ENCODE results near the gene UROC1.

- TF ChIP-seq CTCF (IDR thresholded peaks at IDR 0.05) (no peak), EZH2 (IDR thresholded peaks at IDR 0.05; ENCODE audit: borderline replicate concordance, insufficient read depth, low read depth, low read length, poor library complexity, severe bottlenecking) (no peak)
Measured at GRCh38 chr3:126514161-126514560, 3.4 kb downstream of the UROC1 start.
